Endothelial cell of umbilical vein (primary cell): ENCODE measurements around the gene FAM193B. TPM values are rescaled to one million over a fixed set of nuclear protein-coding genes. Genes with fewer than 3 reads are reported as not detected.
A peak's percentile ranks its signal among the peaks of the same experiment; 100 is the strongest.

Experiments used
- BruUV-seq: library from RNA; stranded (reverse); fragments of 400-500 nt; replicated peaks from 2 replicates; lab custom pipeline; 2021; lab: Mats Ljungman, UMichigan
- CTCF ChIA-PET: fragments of 300-600, 350-600 bp; sonication (Branson Sonifier 250); formaldehyde crosslinking; loops from one replicate; lab custom pipeline; 2021; ENCODE audit warnings: antibody characterized with exemption, inconsistent platforms; lab: Charles Lee
- POLR2A ChIA-PET: fragments of 300-600, 350-600 bp; sonication (Branson Sonifier 250); formaldehyde crosslinking; loops from one replicate; lab custom pipeline; 2021; ENCODE audit warnings: antibody characterized with exemption, inconsistent platforms; lab: Charles Lee
- DNase-seq: peaks from one replicate; pipeline ENCODE4 v3.0.0-alpha.2; 2011; ENCODE audit warnings: low read depth, low spot score
- FAIRE-seq: peaks from 2 replicates; lab custom pipeline; 2011; peaks lifted over from hg19 to GRCh38; lab: Jason Lieb, UNC
- H2AFZ ChIP-seq: 2 replicates; pipeline ENCODE4 v1.6.0; 2012; ENCODE audit warnings: low read depth, low read length, control low read depth, inconsistent platforms
- H3K27ac ChIP-seq: 2 replicates; pipeline ENCODE4 v1.5.1; 2011; ENCODE audit warnings: low read depth, mild to moderate bottlenecking, control low read depth, low read length, moderate library complexity; ENCODE audit not compliant: insufficient read depth
- H3K27me3 ChIP-seq, 2 experiments: 2 replicates each; pipeline versions ENCODE4 v1.6.0 to v1.6.1; 2011; ENCODE audit warnings: low read length in 2 of 2, mixed read lengths in 1 of 2; ENCODE audit not compliant: control insufficient read depth in 2 of 2, insufficient read depth in 2 of 2
- H3K36me3 ChIP-seq, 2 experiments: 2 replicates in 1 of 2; 3 replicates in 1 of 2; pipeline ENCODE4 v1.5.1; 2011; ENCODE audit warnings: low read length in 2 of 2, mild to moderate bottlenecking in 1 of 2, moderate library complexity in 1 of 2; ENCODE audit not compliant: control insufficient read depth in 2 of 2, insufficient read depth in 2 of 2; ENCODE audit errors: extremely low read depth in 1 of 2
- H3K4me1 ChIP-seq: 3 replicates; pipeline ENCODE4 v1.5.1; 2011; ENCODE audit warnings: mild to moderate bottlenecking, low read length; ENCODE audit not compliant: control insufficient read depth, insufficient read depth; ENCODE audit errors: extremely low read depth
- H3K4me2 ChIP-seq: 2 replicates; pipeline ENCODE4 v1.6.1; 2011; ENCODE audit warnings: low read length, control low read depth, mixed read lengths; ENCODE audit not compliant: insufficient read depth
- H3K4me3 ChIP-seq, 3 experiments: fragments of 200-600 bp in 1 of 3; sonication (generic), shearing (Covaris generic) in 1 of 3; replicated peaks in 1 of 3; 2 replicates each; pipeline ENCODE4 v1.5.1; 2011 to 2016; ENCODE audit warnings: control low read depth in 3 of 3, low read length in 3 of 3, mild to moderate bottlenecking in 2 of 3, inconsistent platforms in 1 of 3, low read depth in 1 of 3, moderate library complexity in 1 of 3; ENCODE audit not compliant: insufficient read depth in 1 of 3
- H3K79me2 ChIP-seq: 2 replicates; pipeline ENCODE4 v1.6.0; 2012; ENCODE audit warnings: low read length, inconsistent platforms; ENCODE audit not compliant: control insufficient read depth, insufficient read depth
- H3K9ac ChIP-seq: replicated peaks from 2 replicates; pipeline ENCODE3; 2011; ENCODE audit warnings: low read length, control low read depth; ENCODE audit not compliant: insufficient read depth; ENCODE audit errors: extremely low read depth
- H3K9me1 ChIP-seq: replicated peaks from 3 replicates; pipeline ENCODE4 v1.6.0; 2011; ENCODE audit warnings: mild to moderate bottlenecking, low read length; ENCODE audit not compliant: control insufficient read depth, insufficient read depth; ENCODE audit errors: extremely low read depth
- H3K9me3 ChIP-seq: replicated peaks from 2 replicates; pipeline ENCODE4 v1.5.1; 2012; ENCODE audit warnings: low read length, inconsistent platforms; ENCODE audit not compliant: control insufficient read depth, insufficient read depth
- H4K20me1 ChIP-seq: replicated peaks from 2 replicates; pipeline ENCODE3; 2011; ENCODE audit warnings: mild to moderate bottlenecking, low read length; ENCODE audit not compliant: control insufficient read depth, insufficient read depth; ENCODE audit errors: extremely low read depth
- CTCF ChIP-seq, 2 donors: IDR thresholded peaks; 1 replicate in 1 of 2; 2 replicates in 1 of 2; pipeline ENCODE4 v1.5.1; 2011; ENCODE audit warnings: low read length in 2 of 2, mild to moderate bottlenecking in 2 of 2, moderate library complexity in 2 of 2, control low read depth in 1 of 2, inconsistent platforms in 1 of 2, low read depth in 1 of 2; ENCODE audit not compliant: insufficient read depth in 1 of 2; ENCODE audit errors: extremely low read depth in 1 of 2
- EZH2 ChIP-seq: IDR thresholded peaks from 2 replicates; pipeline ENCODE4 v1.6.1; 2012; ENCODE audit warnings: borderline replicate concordance, low read depth, mild to moderate bottlenecking, moderate library complexity, low read length, inconsistent platforms; ENCODE audit not compliant: severe bottlenecking
- FOS ChIP-seq: IDR thresholded peaks from 2 replicates; pipeline ENCODE4 v1.6.1; 2011; ENCODE audit warnings: mild to moderate bottlenecking, low read length, moderate library complexity, borderline replicate concordance; ENCODE audit not compliant: insufficient read depth
- GATA2 ChIP-seq: IDR thresholded peaks from 2 replicates; pipeline ENCODE4 v1.7.0; 2011; ENCODE audit warnings: low read depth, mild to moderate bottlenecking, moderate library complexity, mixed read lengths, low read length; ENCODE audit not compliant: insufficient read length, insufficient read depth
- JUN ChIP-seq: IDR thresholded peaks from 2 replicates; pipeline ENCODE4 v1.6.1; 2011; ENCODE audit warnings: borderline replicate concordance, low read depth; ENCODE audit not compliant: insufficient read length, insufficient read depth
- MAX ChIP-seq: IDR thresholded peaks from 2 replicates; pipeline ENCODE4 v1.6.1; 2011; ENCODE audit not compliant: insufficient read depth, insufficient read length
- MYC ChIP-seq: IDR thresholded peaks from one replicate; pipeline ENCODE4 v1.6.1; 2011; ENCODE audit warnings: mild to moderate bottlenecking, low read depth, low read length
- POLR2A ChIP-seq: IDR thresholded peaks from 2 replicates; pipeline ENCODE4 v1.6.1; 2012; ENCODE audit warnings: low read depth, mild to moderate bottlenecking, control low read depth, low read length
- POLR2AphosphoS5 ChIP-seq: IDR thresholded peaks from 2 replicates; pipeline ENCODE4 v1.6.1; 2012; ENCODE audit warnings: low read depth, mild to moderate bottlenecking, control low read depth, low read length, moderate library complexity; ENCODE audit not compliant: insufficient read depth
- dilution Hi-C: fragments of 300-500 bp; cut with MboI; formaldehyde crosslinking; loops from one replicate; pipeline ENCODE4 v1.15.0; 2019; ENCODE audit warnings: low sequenced_read_pairs; ENCODE audit not compliant: extremely low pct_ligation_motif_present
- intact Hi-C: fragments of 100-400 bp; cut with micrococcal nuclease; formaldehyde crosslinking; loops from one replicate; pipeline ENCODE4 v1.10.0; 2022
- polyA plus RNA-seq, 4 experiments: library from polyadenylated mRNA; depleted of rRNA in 3 of 4; stranded (reverse) in 3 of 4; unstranded in 1 of 4; fragments of >200 nt; gene quantifications; 2 replicates each; pipeline versions ENCODE4 v1.2.1 to v1.2.3, GENCODE V29; 2011 to 2012; ENCODE audit warnings: missing spikeins in 1 of 4
- total RNA-seq: library from RNA; stranded (reverse); gene quantifications from 2 replicates; pipeline ENCODE4 v1.2.3, GENCODE V29; 2021

The FAM193B gene
- total and polyA plus RNA-seq, 2 donors (not counting 3 experiments of a cell fraction or from before 2014, with no cell fraction given): 57.9 to 75.7 TPM

- Histone ChIP-seq H3K36me3 (peaks cover 26 to 55% of the 10 kb centered on the region in 2 experiments), H3K27me3 (no peaks in the 10 kb centered on the region), H3K9me1 (no peaks in the 10 kb centered on the region), H3K27ac (no peak overlapping the region), H3K79me2 (peaks cover 38% of the 10 kb centered on the region), H3K9ac (no peak overlapping the region), H2AFZ (no peak overlapping the region), H3K4me3 (no peak overlapping the region), H3K4me2 (no peak overlapping the region), H4K20me1 (no peaks in the 10 kb centered on the region), H3K4me1 (peaks cover 33% of the 10 kb centered on the region), H3K9me3 (no peaks in the 10 kb centered on the region)
- DNase-seq (no peak), FAIRE-seq (no peak)
- dilution Hi-C loops (no loop called here), intact Hi-C loops (no loop called here)
- BruUV-seq: no TSS peak
- ChIA-PET POLR2A (interaction anchor here (1.0 kb wide), 1 partner anchor 8 kb away, joined by 5 read pairs; the partner anchor contains the start of gene PDLIM7), CTCF (interaction anchor here (1.4 to 5.3 kb wide), 3 partner anchors 12 to 98 kb away, joined by 3 to 58 read pairs (median 4); no protein-coding TSS in a partner anchor)
- no peak for TF ChIP-seq MAX
- TF ChIP-seq CTCF (IDR thresholded peaks at IDR 0.05; ENCODE audit: extremely low read depth in 1 of 2, insufficient read depth in 1 of 2, low read depth in 1 of 2, low read length in 2 of 2): peak in 1 of 2 donors; percentile 38
- no peak for TF ChIP-seq POLR2AphosphoS5
- no peak for TF ChIP-seq JUN
- no peak for TF ChIP-seq EZH2
- no peak for TF ChIP-seq FOS
- TF ChIP-seq GATA2: no peak
- TF ChIP-seq MYC: no peak
- no peak for TF ChIP-seq POLR2A
Measured at GRCh38 chr5:177489119-177489716, 65.1 kb downstream of the FAM193B start.
